IMR-90 (cell line): ENCODE data around the gene LRSAM1. TPM values are rescaled to one million over a fixed set of nuclear protein-coding genes. Genes with fewer than 3 reads are reported as not detected.

ENCODE experiments used
- ATAC-seq: fragments of 200-7000 bp; cut with Tn5 transposase; 2 replicates; pipeline ENCODE4 v1.9.1; 2020; ENCODE audit warnings: low read depth, mild to moderate bottlenecking, moderate library complexity
- BruUV-seq: library from RNA; stranded (reverse); fragments of 400-500 nt; replicated peaks from 2 replicates; lab custom pipeline; 2021; lab: Mats Ljungman, UMichigan
- CTCF ChIA-PET: fragments of 300-600 bp; formaldehyde crosslinking; extraction: SDS; loops from one replicate; lab custom pipeline; 2021; ENCODE audit warnings: antibody characterized with exemption; lab: Yijun Ruan, JAX
- POLR2A ChIA-PET: fragments of 300-600 bp; sonication (Branson Sonifier 250); formaldehyde crosslinking; loops from one replicate; lab custom pipeline; 2022; ENCODE audit warnings: antibody characterized with exemption; ENCODE audit not compliant: unreplicated experiment; lab: Charles Lee
- DNase-seq: peaks from one replicate; pipeline ENCODE4 v3.0.0; 2013
- H2AFZ ChIP-seq: replicated peaks from 2 replicates; pipeline ENCODE3; 2013; ENCODE audit warnings: low read length, mild to moderate bottlenecking; ENCODE audit not compliant: poor library complexity
- H2AK5ac ChIP-seq: 2 replicates; pipeline ENCODE4 v1.6.1; 2013; ENCODE audit warnings: low read depth, low read length, inconsistent platforms
- H2AK9ac ChIP-seq: replicated peaks from 2 replicates; pipeline ENCODE3; 2013; ENCODE audit warnings: mild to moderate bottlenecking, low read depth, low read length, moderate library complexity; ENCODE audit not compliant: poor library complexity
- H2BK120ac ChIP-seq: 2 replicates; pipeline ENCODE4 v1.6.1; 2013; ENCODE audit warnings: low read depth, low read length, inconsistent platforms
- H2BK15ac ChIP-seq: 3 replicates; pipeline ENCODE4 v1.6.1; 2013; ENCODE audit warnings: low read depth, low read length, inconsistent platforms
- H2BK20ac ChIP-seq: 2 replicates; pipeline ENCODE4 v1.6.1; 2013; ENCODE audit warnings: low read depth, mild to moderate bottlenecking, inconsistent platforms, low read length, moderate library complexity
- H2BK5ac ChIP-seq: 2 replicates; pipeline ENCODE4 v1.6.1; 2013; ENCODE audit warnings: mild to moderate bottlenecking, low read depth, low read length, inconsistent platforms; ENCODE audit not compliant: poor library complexity, severe bottlenecking
- H3K14ac ChIP-seq: replicated peaks from 2 replicates; pipeline ENCODE4 v1.6.1; 2013; ENCODE audit warnings: low read depth, low read length, inconsistent platforms
- H3K18ac ChIP-seq: 2 replicates; pipeline ENCODE4 v1.6.1; 2013; ENCODE audit warnings: low read depth, low read length, control low read depth
- H3K23ac ChIP-seq: 2 replicates; pipeline ENCODE4 v1.6.1; 2013; ENCODE audit warnings: low read depth, low read length, inconsistent platforms
- H3K27ac ChIP-seq: 2 replicates; pipeline ENCODE4 v1.5.1; 2013; ENCODE audit warnings: mild to moderate bottlenecking, control low read depth, low read length; ENCODE audit not compliant: insufficient read depth
- H3K27me3 ChIP-seq: 2 replicates; pipeline ENCODE4 v1.6.1; 2013; ENCODE audit warnings: low read length; ENCODE audit not compliant: control insufficient read depth, insufficient read depth
- H3K36me3 ChIP-seq: 2 replicates; pipeline ENCODE4 v1.6.1; 2013; ENCODE audit warnings: low read length, mixed read lengths; ENCODE audit not compliant: control insufficient read depth, insufficient read depth
- H3K4ac ChIP-seq: 2 replicates; pipeline ENCODE4 v1.6.1; 2013; ENCODE audit warnings: low read depth, low read length, inconsistent platforms
- H3K4me1 ChIP-seq: 2 replicates; pipeline ENCODE4 v1.6.1; 2013; ENCODE audit warnings: low read length, mixed read lengths; ENCODE audit not compliant: control insufficient read depth, insufficient read depth
- H3K4me2 ChIP-seq: 2 replicates; pipeline ENCODE4 v1.6.1; 2013; ENCODE audit warnings: low read depth, mild to moderate bottlenecking, control low read depth, low read length, moderate library complexity
- H3K4me3 ChIP-seq: 2 replicates; pipeline ENCODE4 v1.5.1; 2013; ENCODE audit warnings: low read depth, mild to moderate bottlenecking, control low read depth, low read length, moderate library complexity; ENCODE audit not compliant: insufficient read depth
- H3K56ac ChIP-seq: 2 replicates; pipeline ENCODE4 v1.6.1; 2013; ENCODE audit warnings: low read length, inconsistent platforms; ENCODE audit not compliant: insufficient read depth; ENCODE audit errors: extremely low read depth
- H3K79me1 ChIP-seq, 2 experiments: 2 replicates each; pipeline ENCODE4 v1.6.1; 2013; ENCODE audit warnings: low read length in 2 of 2, inconsistent platforms in 1 of 2, low read depth in 1 of 2
- H3K9ac ChIP-seq: 2 replicates; pipeline ENCODE4 v1.6.1; 2013; ENCODE audit warnings: low read depth, low read length, control low read depth
- H3K9me1 ChIP-seq: 2 replicates; pipeline ENCODE4 v1.6.1; 2013; ENCODE audit warnings: low read length, inconsistent platforms; ENCODE audit not compliant: insufficient read depth
- H3K9me3 ChIP-seq: 2 replicates; pipeline ENCODE4 v1.6.1; 2013; ENCODE audit warnings: low read length; ENCODE audit not compliant: control insufficient read depth, insufficient read depth
- H4K20me1 ChIP-seq: 2 replicates; pipeline ENCODE4 v1.6.1; 2013; ENCODE audit warnings: low read length, inconsistent platforms; ENCODE audit not compliant: insufficient read depth
- H4K5ac ChIP-seq: 2 replicates; pipeline ENCODE4 v1.6.1; 2013; ENCODE audit warnings: mild to moderate bottlenecking, low read depth, low read length, control low read depth
- H4K8ac ChIP-seq, 2 experiments: 2 replicates each; pipeline ENCODE4 v1.6.1; 2013; ENCODE audit warnings: low read depth in 2 of 2, low read length in 2 of 2, control low read depth in 1 of 2, inconsistent platforms in 1 of 2
- H4K91ac ChIP-seq: 2 replicates; pipeline ENCODE4 v1.6.1; 2013; ENCODE audit warnings: low read depth, low read length, inconsistent platforms; ENCODE audit not compliant: insufficient read depth
- CEBPB ChIP-seq: IDR thresholded peaks from 2 replicates; pipeline ENCODE4 v1.6.1; 2012; ENCODE audit warnings: low read depth, low read length, improper control_type of control experiment
- CHD1 ChIP-seq: IDR thresholded peaks from 2 replicates; pipeline ENCODE4 v1.6.1; 2012; ENCODE audit warnings: low read depth, low read length, improper control_type of control experiment
- ELK1 ChIP-seq: fragments of 150-350 bp; IDR thresholded peaks from 2 replicates; pipeline ENCODE4 v1.6.1; 2016; ENCODE audit warnings: low read depth, mild to moderate bottlenecking, low read length, moderate library complexity, borderline replicate concordance
- FOS ChIP-seq: fragments of 150-350 bp; IDR thresholded peaks from 2 replicates; pipeline ENCODE4 v1.6.1; 2016; ENCODE audit warnings: low read depth, low read length
- MAZ ChIP-seq: IDR thresholded peaks from 2 replicates; pipeline ENCODE4 v1.6.1; 2012; ENCODE audit warnings: low read depth, mild to moderate bottlenecking, low read length, improper control_type of control experiment, moderate library complexity, borderline replicate concordance
- MXI1 ChIP-seq: IDR thresholded peaks from 2 replicates; pipeline ENCODE4 v1.6.1; 2012; ENCODE audit warnings: low read depth, mild to moderate bottlenecking, low read length, moderate library complexity, borderline replicate concordance
- NFE2L2 ChIP-seq: fragments of 150-350 bp; IDR thresholded peaks from 2 replicates; pipeline ENCODE4 v1.6.1; 2016; ENCODE audit warnings: low read depth, mild to moderate bottlenecking, low read length
- POLR2A ChIP-seq: IDR thresholded peaks from 2 replicates; pipeline ENCODE4 v1.6.1; 2012; ENCODE audit warnings: mild to moderate bottlenecking, low read depth, low read length
- RAD21 ChIP-seq: IDR thresholded peaks from 2 replicates; pipeline ENCODE4 v1.6.1; 2012; ENCODE audit warnings: low read length, improper control_type of control experiment
- RCOR1 ChIP-seq: IDR thresholded peaks from 2 replicates; pipeline ENCODE4 v1.6.1; 2012; ENCODE audit warnings: mild to moderate bottlenecking, low read length, improper control_type of control experiment; ENCODE audit not compliant: insufficient replicate concordance
- RFX5 ChIP-seq: IDR thresholded peaks from 2 replicates; pipeline ENCODE4 v1.8.0; 2012; ENCODE audit warnings: low read depth, mild to moderate bottlenecking, low read length, moderate library complexity
- SMC3 ChIP-seq: fragments of 150-350 bp; IDR thresholded peaks from 2 replicates; pipeline ENCODE4 v1.6.1; 2016; ENCODE audit warnings: low read depth, mild to moderate bottlenecking, antibody characterized with exemption, low read length, moderate library complexity
- USF2 ChIP-seq: fragments of 150-350 bp; IDR thresholded peaks from 2 replicates; pipeline ENCODE4 v1.6.1; 2017; ENCODE audit warnings: mild to moderate bottlenecking, antibody characterized with exemption, low read length, low read depth
- WGBS, 2 experiments: methylation state at CpG; one replicate each; pipeline versions ENCODE4 v1.1.5 to v1.1.7; 2013; ENCODE audit warnings: missing lambda C conversion rate in 2 of 2; ENCODE audit not compliant: insufficient read length in 1 of 2; ENCODE audit errors: extremely low coverage in 2 of 2; 5-methylcytosine and 5-hydroxymethylcytosine counted together
- dilution Hi-C: fragments of 300-500 bp; cut with HindIII; formaldehyde crosslinking; loops from one replicate; pipeline ENCODE4 v1.14.3; 2018; ENCODE audit warnings: low sequenced_read_pairs; ENCODE audit not compliant: unreplicated experiment
- in situ Hi-C: fragments of 300-500 bp; cut with MboI; formaldehyde crosslinking; loops from 3 replicates; pipeline ENCODE4 v1.14.3; 2019; ENCODE audit warnings: low sequenced_read_pairs, inconsistent platforms, mixed read lengths
- intact Hi-C: fragments of 100-400 bp; cut with micrococcal nuclease; formaldehyde crosslinking; loops from 2 replicates; pipeline ENCODE4 v1.10.0; 2022
- polyA plus RNA-seq, 3 experiments: library from polyadenylated mRNA; depleted of rRNA; stranded (reverse); fragments of >200 nt; gene quantifications; 2 replicates each; pipeline ENCODE4 v1.2.3, GENCODE V29; 2012; ENCODE audit warnings: low replicate concordance in 1 of 3
- total RNA-seq: library from RNA; depleted of rRNA; stranded (reverse); fragments of >200 nt; gene quantifications from 2 replicates; pipeline ENCODE4 v1.2.3, GENCODE V29; 2012

The LRSAM1 gene
- total and polyA plus RNA-seq, 2 of the 4 experiments (the other 2 are of a cell fraction), result 3.0 to 9.3 TPM

DNA sequence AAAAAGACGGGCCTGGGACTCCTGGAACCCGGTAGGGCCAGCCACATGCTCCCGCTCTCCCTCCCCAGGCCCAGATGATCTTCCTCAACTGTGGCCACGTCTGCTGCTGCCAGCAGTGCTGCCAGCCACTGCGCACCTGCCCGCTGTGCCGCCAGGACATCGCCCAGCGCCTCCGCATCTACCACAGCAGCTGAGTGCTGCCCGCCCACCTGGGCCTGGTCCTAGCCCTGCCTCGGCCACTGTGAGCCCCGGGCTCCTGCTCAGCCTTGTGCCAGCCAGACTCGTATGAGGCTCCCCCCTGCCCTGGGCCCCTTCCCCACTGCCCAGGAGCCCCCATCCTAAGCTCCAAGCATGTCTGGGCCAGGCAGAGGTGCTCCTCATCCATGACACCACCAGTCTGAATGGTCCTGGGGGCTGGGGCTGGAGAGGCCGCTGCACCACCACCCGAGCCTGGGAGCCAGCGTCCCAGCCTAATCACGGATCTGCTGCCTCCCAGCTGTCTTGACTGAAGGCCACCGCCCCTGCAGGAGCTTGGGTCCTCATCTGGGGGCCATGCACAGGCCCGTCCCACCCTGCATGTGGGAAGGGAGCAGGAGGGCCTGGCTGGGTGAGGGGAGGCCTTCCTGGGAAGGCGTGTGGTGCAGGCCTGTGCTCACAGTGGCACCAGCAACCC, 51.5 kb downstream of the LRSAM1 start (continued):
- TF ChIP-seq MAZ, result no peak

DNA sequence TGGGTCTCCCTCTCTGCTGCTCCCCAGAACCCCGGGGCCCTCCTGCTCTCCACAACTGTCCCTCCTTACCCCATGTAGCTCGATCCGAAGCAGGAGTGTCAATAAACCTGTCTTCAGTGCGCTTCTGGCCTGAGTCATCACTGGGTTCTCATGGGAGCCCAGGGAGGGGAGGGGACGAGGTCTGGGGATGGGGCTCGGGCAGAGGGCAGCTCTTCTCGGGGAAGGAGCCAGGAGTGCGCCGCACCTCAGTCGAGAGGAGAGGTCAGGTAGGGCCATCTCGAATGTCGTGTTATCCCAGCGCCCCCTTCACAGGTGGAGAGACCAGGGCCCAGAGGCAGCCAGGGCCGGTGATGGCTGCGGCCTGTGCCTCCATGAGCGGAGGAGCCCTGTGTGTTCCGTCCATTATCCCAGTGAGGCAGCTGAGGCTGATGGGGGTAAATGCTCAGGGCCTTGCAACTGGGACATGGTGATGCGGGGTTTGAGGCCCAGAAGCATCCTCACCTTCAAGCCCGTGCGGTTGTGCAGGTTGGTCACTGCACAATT, 52.1 kb downstream of the LRSAM1 start:
- no peak overlapping the region; the same call in 1 of the 2 replicates for H4K5ac ChIP-seq
- dilution Hi-C loops (no loop called here), in situ Hi-C loops (loop anchor here (5.0 kb wide), 1 partner anchor 84 kb away; no protein-coding TSS in a partner anchor), intact Hi-C loops (loop anchor here (5.0 to 10.0 kb wide), 2 partner anchors 64 to 421 kb away; a partner anchor contains a TSS)
- H3K36me3 ChIP-seq, result peaks cover 64% of the 10 kb centered on the region
- no peak overlapping the region for H2AK5ac ChIP-seq
- CTCF ChIA-PET, result no interaction called here
- H3K4me3 ChIP-seq, result no peak overlapping the region
- POLR2A ChIA-PET, result no interaction called here
- WGBS, 2 experiments, result 93% methylated on average over 7 of the region's 20 CpGs; no CpG with 5 or more reads in 1 of the 2 experiments
- H4K91ac ChIP-seq, result no peak overlapping the region
- no peak for DNase-seq
- no peak overlapping the region for H3K18ac ChIP-seq
- H3K27ac ChIP-seq, result no peak overlapping the region
- TF ChIP-seq CEBPB (no peak), SMC3 (no peak), RAD21 (no peak), RFX5 (no peak), RCOR1 (no peak), NFE2L2 (no peak), FOS (no peak), POLR2A (no peak), MXI1 (no peak), CHD1 (no peak), ELK1 (no peak), USF2 (no peak)
- H2BK15ac ChIP-seq, result no peak overlapping the region
- no peak for ATAC-seq
- no peak overlapping the region for H3K56ac ChIP-seq
- no peaks in the 10 kb centered on the region for H3K9me1 ChIP-seq
- BruUV-seq, result no TSS peak
- H4K8ac ChIP-seq, result no peak overlapping the region
- no peak overlapping the region for H3K9ac ChIP-seq
- no peak overlapping the region for H3K23ac ChIP-seq
- no peak overlapping the region for H2AFZ ChIP-seq
- H3K4me2 ChIP-seq, result no peak overlapping the region
- H3K79me1 ChIP-seq, result peaks cover 10 to 61% of the 10 kb centered on the region in 2 experiments; a peak in 3 of 4 replicates
- H2AK9ac ChIP-seq, result no peak overlapping the region
- no peaks in the 10 kb centered on the region for H3K27me3 ChIP-seq
- H4K20me1 ChIP-seq, result peaks cover 37% of the 10 kb centered on the region
- H3K9me3 ChIP-seq, result no peaks in the 10 kb centered on the region
- H3K4ac ChIP-seq, result no peak overlapping the region
- no peak overlapping the region for H2BK120ac ChIP-seq
- H3K14ac ChIP-seq, result no peak overlapping the region
- H2BK5ac ChIP-seq, result peak overlapping the region; percentile 18
- no peak overlapping the region for H2BK20ac ChIP-seq
- peaks cover 7% of the 10 kb centered on the region; the same call in 1 of the 2 replicates for H3K4me1 ChIP-seq
